PFSK-1 (cell line): ENCODE results near the gene GABBR2.

Experiments
- FOXP2 ChIP-seq: optimal IDR thresholded peaks from 2 replicates; pipeline ENCODE3; 2011; ENCODE audit warnings: borderline replicate concordance, control low read depth, inconsistent platforms; ENCODE audit not compliant: insufficient read depth; ENCODE audit errors: extremely low read length, extremely low read depth
- POLR2AphosphoS5 ChIP-seq: IDR thresholded peaks from 2 replicates; pipeline ENCODE4 v1.6.1; 2012; ENCODE audit warnings: low read depth, mild to moderate bottlenecking, control low read depth, low read length, moderate library complexity
- TAF1 ChIP-seq: IDR thresholded peaks from 2 replicates; pipeline ENCODE4 v1.6.1; 2012; ENCODE audit warnings: low read length, control low read depth, borderline replicate concordance; ENCODE audit not compliant: insufficient read depth
- TF ChIP-seq, protein P1 (sequence below), 2 experiments: IDR thresholded peaks; 2 replicates each; pipeline versions ENCODE4 v1.6.1 to v1.8.0; 2011 to 2012; ENCODE audit warnings: low read depth in 2 of 2, low read length in 2 of 2, control low read depth in 1 of 2, inconsistent platforms in 1 of 2, mild to moderate bottlenecking in 1 of 2, moderate library complexity in 1 of 2; ENCODE audit not compliant: insufficient read depth in 1 of 2

DNA sequence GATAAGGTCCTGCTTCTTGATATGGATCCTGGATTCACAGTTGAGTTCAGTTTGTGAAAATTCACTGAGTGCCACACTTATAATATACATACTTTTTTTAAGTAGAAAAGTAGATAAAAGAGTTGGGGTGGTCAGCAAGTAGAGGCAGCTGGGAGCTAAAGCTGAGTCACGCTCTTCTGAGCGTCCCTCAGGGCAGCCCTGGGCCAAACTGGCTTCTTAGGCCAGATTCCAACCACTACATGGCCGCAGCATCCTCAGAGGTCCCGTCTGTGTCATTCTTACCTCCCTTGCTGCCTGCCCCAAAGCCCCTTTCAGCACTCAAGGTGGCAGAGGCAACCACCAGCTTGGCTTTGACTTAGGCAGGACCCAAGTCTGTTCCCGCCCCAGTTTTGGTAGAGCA lies 329.9 kb downstream of the GABBR2 start:
- TF ChIP-seq POLR2AphosphoS5 = no peak
- TF ChIP-seq, protein P1, sequence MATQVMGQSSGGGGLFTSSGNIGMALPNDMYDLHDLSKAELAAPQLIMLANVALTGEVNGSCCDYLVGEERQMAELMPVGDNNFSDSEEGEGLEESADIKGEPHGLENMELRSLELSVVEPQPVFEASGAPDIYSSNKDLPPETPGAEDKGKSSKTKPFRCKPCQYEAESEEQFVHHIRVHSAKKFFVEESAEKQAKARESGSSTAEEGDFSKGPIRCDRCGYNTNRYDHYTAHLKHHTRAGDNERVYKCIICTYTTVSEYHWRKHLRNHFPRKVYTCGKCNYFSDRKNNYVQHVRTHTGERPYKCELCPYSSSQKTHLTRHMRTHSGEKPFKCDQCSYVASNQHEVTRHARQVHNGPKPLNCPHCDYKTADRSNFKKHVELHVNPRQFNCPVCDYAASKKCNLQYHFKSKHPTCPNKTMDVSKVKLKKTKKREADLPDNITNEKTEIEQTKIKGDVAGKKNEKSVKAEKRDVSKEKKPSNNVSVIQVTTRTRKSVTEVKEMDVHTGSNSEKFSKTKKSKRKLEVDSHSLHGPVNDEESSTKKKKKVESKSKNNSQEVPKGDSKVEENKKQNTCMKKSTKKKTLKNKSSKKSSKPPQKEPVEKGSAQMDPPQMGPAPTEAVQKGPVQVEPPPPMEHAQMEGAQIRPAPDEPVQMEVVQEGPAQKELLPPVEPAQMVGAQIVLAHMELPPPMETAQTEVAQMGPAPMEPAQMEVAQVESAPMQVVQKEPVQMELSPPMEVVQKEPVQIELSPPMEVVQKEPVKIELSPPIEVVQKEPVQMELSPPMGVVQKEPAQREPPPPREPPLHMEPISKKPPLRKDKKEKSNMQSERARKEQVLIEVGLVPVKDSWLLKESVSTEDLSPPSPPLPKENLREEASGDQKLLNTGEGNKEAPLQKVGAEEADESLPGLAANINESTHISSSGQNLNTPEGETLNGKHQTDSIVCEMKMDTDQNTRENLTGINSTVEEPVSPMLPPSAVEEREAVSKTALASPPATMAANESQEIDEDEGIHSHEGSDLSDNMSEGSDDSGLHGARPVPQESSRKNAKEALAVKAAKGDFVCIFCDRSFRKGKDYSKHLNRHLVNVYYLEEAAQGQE (IDR thresholded peaks at IDR 0.05; ENCODE audit: insufficient read depth in 1 of 2, low read depth in 2 of 2, low read length in 2 of 2) = no peak
- TF ChIP-seq TAF1 = no peak
- no peak for TF ChIP-seq FOXP2
